Loucy (cell line): Measurements from ENCODE around the gene STYXL2.

Experiments
- H2AFZ ChIP-seq: fragments of 200-600 bp; sonication (generic); 2 replicates; pipeline ENCODE4 v1.6.0; 2016; ENCODE audit warnings: antibody characterized with exemption, mild to moderate bottlenecking, low read length, moderate library complexity
- H3F3A ChIP-seq: fragments of 200-600 bp; 2 replicates; pipeline ENCODE4 v1.6.0; 2016; ENCODE audit warnings: antibody characterized with exemption, low read depth, mild to moderate bottlenecking
- H3K27me3 ChIP-seq: fragments of 200-600 bp; sonication (generic); 2 replicates; pipeline ENCODE4 v1.6.1; 2014; ENCODE audit warnings: low read length, mild to moderate bottlenecking; ENCODE audit not compliant: insufficient read depth, poor library complexity, severe bottlenecking
- H3K36me3 ChIP-seq: fragments of 200-600 bp; sonication (generic); 2 replicates; pipeline ENCODE4 v1.6.1; 2016; ENCODE audit warnings: low read length; ENCODE audit not compliant: insufficient read depth
- H3K4me1 ChIP-seq: fragments of 200-600 bp; sonication (generic); 2 replicates; pipeline ENCODE4 v1.5.1; 2014; ENCODE audit warnings: low read length, mild to moderate bottlenecking; ENCODE audit not compliant: insufficient read depth, poor library complexity, severe bottlenecking
- H3K4me2 ChIP-seq: fragments of 200-600 bp; sonication (generic); 2 replicates; pipeline ENCODE4 v1.6.0; 2014; ENCODE audit warnings: antibody characterized with exemption, low read length, low read depth, mild to moderate bottlenecking; ENCODE audit not compliant: poor library complexity, severe bottlenecking
- H3K4me3 ChIP-seq: fragments of 200-600 bp; sonication (generic); 2 replicates; pipeline ENCODE4 v1.5.1; 2014; ENCODE audit warnings: low read length, mild to moderate bottlenecking, mixed read lengths; ENCODE audit not compliant: poor library complexity, severe bottlenecking
- H3K79me2 ChIP-seq: fragments of 200-600 bp; sonication (generic); 2 replicates; pipeline ENCODE4 v1.6.1; 2014; ENCODE audit warnings: low read length; ENCODE audit not compliant: insufficient read depth
- H3K9ac ChIP-seq: fragments of 200-600 bp; sonication (generic); 2 replicates; pipeline ENCODE4 v1.6.0; 2014; ENCODE audit warnings: mild to moderate bottlenecking, low read depth, low read length, moderate library complexity; ENCODE audit not compliant: poor library complexity, severe bottlenecking
- H3K9me2 ChIP-seq: fragments of 200-600 bp; sonication (generic); replicated peaks from 2 replicates; pipeline ENCODE4 v1.6.1; 2016; ENCODE audit warnings: low read depth, low read length, mixed read lengths
- H3K9me3 ChIP-seq: fragments of 200-600 bp; sonication (generic); 2 replicates; pipeline ENCODE4 v1.6.1; 2014; ENCODE audit warnings: mild to moderate bottlenecking, antibody characterized with exemption, low read length, low read depth; ENCODE audit not compliant: insufficient read depth
- H4K20me1 ChIP-seq: fragments of 200-600 bp; sonication (generic); 2 replicates; pipeline ENCODE4 v1.6.0; 2014; ENCODE audit warnings: antibody characterized with exemption, low read length, mild to moderate bottlenecking; ENCODE audit not compliant: insufficient read depth, poor library complexity, severe bottlenecking
- EZH2phosphoT487 ChIP-seq: fragments of 200-600 bp; IDR thresholded peaks from 2 replicates; pipeline ENCODE4 v1.6.1; 2018; ENCODE audit warnings: antibody characterized with exemption, mild to moderate bottlenecking, moderate library complexity, borderline replicate concordance
- TF ChIP-seq, protein P1 (sequence below): fragments of 200-600 bp; sonication (generic); conservative IDR thresholded peaks from 2 replicates; pipeline ENCODE4 v1.5.1; 2014; ENCODE audit warnings: mild to moderate bottlenecking, antibody characterized with exemption, low read length

The STYXL2 gene

DNA sequence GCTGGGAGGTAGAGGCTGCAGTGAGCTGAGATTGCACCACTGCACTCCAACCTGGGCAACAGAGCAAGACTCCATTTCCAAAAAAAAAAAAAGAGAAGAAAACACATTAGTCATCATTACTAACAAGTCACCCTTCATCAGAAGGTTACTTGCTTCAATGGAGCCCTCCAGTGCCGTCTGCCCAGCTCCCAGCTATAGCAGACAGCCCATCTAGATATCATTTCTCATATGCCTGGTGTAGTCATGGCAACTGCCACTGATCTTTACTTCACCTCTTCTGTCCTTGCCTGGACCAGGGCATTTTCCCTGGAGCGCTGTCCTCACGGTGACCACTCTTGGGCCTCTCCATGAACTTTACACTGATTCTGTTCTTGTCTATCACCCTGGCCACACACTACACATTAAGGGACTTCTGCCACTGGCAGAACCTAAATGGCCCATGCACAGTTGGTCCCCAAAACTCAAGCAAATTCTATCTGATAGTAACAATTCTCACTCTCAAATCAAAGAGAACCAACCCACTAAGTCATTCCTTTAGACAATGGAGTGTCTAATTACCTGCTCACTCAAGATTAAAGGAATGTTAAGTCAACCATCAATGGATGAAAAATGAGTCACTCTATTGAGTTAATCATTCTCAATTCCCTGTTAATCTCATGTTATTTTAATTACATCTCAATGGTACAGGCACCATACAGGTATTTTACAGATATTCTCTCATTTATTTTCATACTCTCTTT lies 16.6 kb upstream of the STYXL2 start:
- H4K20me1 ChIP-seq, result peaks cover 19% of the 10 kb centered on the region
- no peaks in the 10 kb centered on the region for H3K9me3 ChIP-seq
- no peaks in the 10 kb centered on the region for H3K27me3 ChIP-seq
- no peak for TF ChIP-seq EZH2phosphoT487
- TF ChIP-seq, protein P1, sequence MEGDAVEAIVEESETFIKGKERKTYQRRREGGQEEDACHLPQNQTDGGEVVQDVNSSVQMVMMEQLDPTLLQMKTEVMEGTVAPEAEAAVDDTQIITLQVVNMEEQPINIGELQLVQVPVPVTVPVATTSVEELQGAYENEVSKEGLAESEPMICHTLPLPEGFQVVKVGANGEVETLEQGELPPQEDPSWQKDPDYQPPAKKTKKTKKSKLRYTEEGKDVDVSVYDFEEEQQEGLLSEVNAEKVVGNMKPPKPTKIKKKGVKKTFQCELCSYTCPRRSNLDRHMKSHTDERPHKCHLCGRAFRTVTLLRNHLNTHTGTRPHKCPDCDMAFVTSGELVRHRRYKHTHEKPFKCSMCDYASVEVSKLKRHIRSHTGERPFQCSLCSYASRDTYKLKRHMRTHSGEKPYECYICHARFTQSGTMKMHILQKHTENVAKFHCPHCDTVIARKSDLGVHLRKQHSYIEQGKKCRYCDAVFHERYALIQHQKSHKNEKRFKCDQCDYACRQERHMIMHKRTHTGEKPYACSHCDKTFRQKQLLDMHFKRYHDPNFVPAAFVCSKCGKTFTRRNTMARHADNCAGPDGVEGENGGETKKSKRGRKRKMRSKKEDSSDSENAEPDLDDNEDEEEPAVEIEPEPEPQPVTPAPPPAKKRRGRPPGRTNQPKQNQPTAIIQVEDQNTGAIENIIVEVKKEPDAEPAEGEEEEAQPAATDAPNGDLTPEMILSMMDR, result no peak
- peaks cover 70% of the 10 kb centered on the region; the same call in 1 of the 2 replicates for H3K79me2 ChIP-seq
- peak overlapping the region; percentile 83 for H3K4me2 ChIP-seq
- no peak overlapping the region for H3K4me3 ChIP-seq
- H3K36me3 ChIP-seq, result peaks cover 7% of the 10 kb centered on the region; the same call in 1 of the 2 replicates
- H3K9ac ChIP-seq, result peak overlapping the region; percentile 54
- peaks cover 62% of the 10 kb centered on the region for H3K4me1 ChIP-seq
- H3F3A ChIP-seq, result no peaks in the 10 kb centered on the region
- no peak overlapping the region for H2AFZ ChIP-seq
- H3K9me2 ChIP-seq, result no peaks in the 10 kb centered on the region

DNA sequence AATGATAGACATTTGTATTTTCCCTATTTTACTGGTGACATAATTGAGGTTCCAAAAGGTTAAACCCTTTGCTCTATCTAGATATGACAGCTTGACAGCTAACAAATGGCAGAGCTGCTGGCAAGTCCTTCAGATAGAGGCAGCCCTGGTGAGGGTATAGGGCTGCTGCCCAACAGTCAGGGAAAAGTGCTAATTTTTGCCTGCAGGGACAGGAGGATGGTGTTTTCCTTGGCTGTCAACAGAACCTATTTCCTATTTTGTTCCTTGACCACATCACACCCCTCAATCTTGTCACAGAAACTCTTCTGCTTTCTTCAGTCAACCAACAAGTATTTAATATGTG lies 16.0 kb upstream of the STYXL2 start:
- peaks cover 20% of the 10 kb centered on the region for H4K20me1 ChIP-seq

DNA sequence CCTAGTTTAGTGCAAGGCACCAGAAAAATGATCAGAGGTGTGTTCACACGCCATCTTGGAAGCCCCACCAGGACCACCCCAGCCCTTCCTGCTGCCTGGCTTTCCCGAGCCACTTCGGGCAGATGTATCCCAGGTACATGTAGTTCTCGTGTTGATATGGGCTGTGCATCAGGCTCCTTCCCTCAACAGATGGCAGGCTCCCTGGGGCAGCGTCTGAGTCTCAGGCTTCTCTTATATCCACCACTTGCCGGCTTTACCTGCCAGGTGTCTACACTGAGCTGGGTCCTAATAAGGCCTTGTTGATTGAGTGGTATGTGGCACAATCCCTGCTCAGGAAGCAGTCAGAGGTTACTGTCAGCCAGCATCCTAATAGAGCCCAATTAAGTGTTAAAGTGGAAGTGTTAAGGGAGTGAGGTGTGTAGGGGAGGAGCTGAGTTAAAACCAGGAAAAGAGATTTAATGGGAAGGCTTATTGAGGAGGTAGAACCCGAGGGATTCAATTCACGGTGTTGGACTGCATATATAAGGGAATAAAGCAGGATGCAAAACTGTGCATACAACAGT lies 12.2 kb upstream of the STYXL2 start:
- H3K79me2 ChIP-seq, result peaks cover 99% of the 10 kb centered on the region
- H3K4me3 ChIP-seq, result no peak overlapping the region
- peak overlapping the region; percentile 96 for H3K4me2 ChIP-seq
- H3K4me1 ChIP-seq, result peaks cover 86% of the 10 kb centered on the region
- H4K20me1 ChIP-seq, result peaks cover 23% of the 10 kb centered on the region
- no peak overlapping the region for H3K9ac ChIP-seq
- no peaks in the 10 kb centered on the region for H3K9me2 ChIP-seq
- H3K9me3 ChIP-seq, result no peaks in the 10 kb centered on the region
- H3K27me3 ChIP-seq, result no peaks in the 10 kb centered on the region
- no peak for TF ChIP-seq EZH2phosphoT487
- TF ChIP-seq, protein P1, result no peak
- H3K36me3 ChIP-seq, result no peaks in the 10 kb centered on the region
- no peak overlapping the region for H2AFZ ChIP-seq
- H3F3A ChIP-seq, result no peaks in the 10 kb centered on the region

More for the DNA sequence above, 16.0 kb upstream of the STYXL2 start:
- Histone ChIP-seq H3K4me3 (no peak overlapping the region), H3K9me2 (no peaks in the 10 kb centered on the region), H3K79me2 (peaks cover 76% of the 10 kb centered on the region; the same call in 1 of the 2 replicates), H2AFZ (no peak overlapping the region), H3K4me1 (peaks cover 67% of the 10 kb centered on the region), H3K36me3 (peaks cover 4% of the 10 kb centered on the region; the same call in 1 of the 2 replicates), H3F3A (no peaks in the 10 kb centered on the region), H3K9ac (no peak overlapping the region), H3K27me3 (no peaks in the 10 kb centered on the region), H3K4me2 (peak overlapping the region; percentile 0), H3K9me3 (no peaks in the 10 kb centered on the region)
- no peak for TF ChIP-seq EZH2phosphoT487
- TF ChIP-seq, protein P1, result no peak
